DND-41 (cell line): ENCODE data around the gene ADCK1.
"Not testable (repeated sequence)": the region's sequence is repeated elsewhere in the genome, so short reads cannot be mapped to it uniquely, and the experiment has no call there.

Source experiments
- ATAC-seq: fragments of 200-7000 bp; cut with Tn5 transposase; 3 replicates; pipeline ENCODE4 v1.9.1; 2021; ENCODE audit warnings: low read depth; ENCODE audit not compliant: insufficient read depth
- DNase-seq: peaks from one replicate; pipeline ENCODE4 v3.0.0-alpha.2; 2020
- H2AFZ ChIP-seq: 2 replicates; pipeline ENCODE4 v1.6.0; 2012; ENCODE audit warnings: low read depth, low read length
- H3K27ac ChIP-seq: 2 replicates; pipeline ENCODE4 v1.5.1; 2012; ENCODE audit warnings: low read length, inconsistent platforms
- H3K27me3 ChIP-seq: fragments of 200-600 bp; sonication (generic); 2 replicates; pipeline ENCODE4 v1.6.0; 2012; ENCODE audit warnings: low read length, mild to moderate bottlenecking, inconsistent platforms; ENCODE audit not compliant: insufficient read depth, poor library complexity
- H3K36me3 ChIP-seq: 2 replicates; pipeline ENCODE4 v1.5.1; 2012; ENCODE audit warnings: low read length, inconsistent platforms; ENCODE audit not compliant: insufficient read depth
- H3K4me1 ChIP-seq: 2 replicates; pipeline ENCODE4 v1.5.1; 2012; ENCODE audit warnings: mild to moderate bottlenecking, low read length; ENCODE audit not compliant: insufficient read depth
- H3K4me2 ChIP-seq: 2 replicates; pipeline ENCODE4 v1.6.0; 2012; ENCODE audit warnings: mild to moderate bottlenecking, moderate library complexity, low read length, inconsistent platforms; ENCODE audit not compliant: insufficient read depth
- H3K4me3 ChIP-seq, 2 experiments: fragments of 200-600 bp in 1 of 2; shearing (Covaris generic) in 1 of 2; 2 replicates each; pipeline ENCODE4 v1.5.1; 2012 to 2016; ENCODE audit warnings: inconsistent platforms in 2 of 2, low read length in 2 of 2, mild to moderate bottlenecking in 2 of 2, low read depth in 1 of 2, moderate library complexity in 1 of 2
- H3K79me2 ChIP-seq: 2 replicates; pipeline ENCODE4 v1.6.0; 2012; ENCODE audit warnings: low read length, inconsistent platforms; ENCODE audit not compliant: insufficient read depth
- H3K9ac ChIP-seq: 2 replicates; pipeline ENCODE4 v1.6.0; 2012; ENCODE audit warnings: low read depth, mild to moderate bottlenecking, inconsistent platforms, low read length, moderate library complexity
- H3K9me3 ChIP-seq: 2 replicates; pipeline ENCODE4 v1.5.1; 2012; ENCODE audit warnings: low read length, moderate library complexity, mild to moderate bottlenecking, inconsistent platforms; ENCODE audit not compliant: insufficient read depth, severe bottlenecking
- H4K20me1 ChIP-seq: 2 replicates; pipeline ENCODE4 v1.6.0; 2012; ENCODE audit warnings: low read length; ENCODE audit not compliant: insufficient read depth
- EZH2 ChIP-seq: IDR thresholded peaks from 3 replicates; pipeline ENCODE4 v1.6.1; 2012; ENCODE audit warnings: borderline replicate concordance, low read depth, mild to moderate bottlenecking, moderate library complexity, low read length, inconsistent platforms; ENCODE audit not compliant: severe bottlenecking
- TF ChIP-seq, protein P1 (sequence below): IDR thresholded peaks from 2 replicates; pipeline ENCODE4 v1.5.1; 2012; ENCODE audit warnings: borderline replicate concordance, low read length, moderate library complexity, mild to moderate bottlenecking; ENCODE audit not compliant: poor library complexity, severe bottlenecking; ENCODE audit errors: extremely low read depth

The ADCK1 gene

DNA sequence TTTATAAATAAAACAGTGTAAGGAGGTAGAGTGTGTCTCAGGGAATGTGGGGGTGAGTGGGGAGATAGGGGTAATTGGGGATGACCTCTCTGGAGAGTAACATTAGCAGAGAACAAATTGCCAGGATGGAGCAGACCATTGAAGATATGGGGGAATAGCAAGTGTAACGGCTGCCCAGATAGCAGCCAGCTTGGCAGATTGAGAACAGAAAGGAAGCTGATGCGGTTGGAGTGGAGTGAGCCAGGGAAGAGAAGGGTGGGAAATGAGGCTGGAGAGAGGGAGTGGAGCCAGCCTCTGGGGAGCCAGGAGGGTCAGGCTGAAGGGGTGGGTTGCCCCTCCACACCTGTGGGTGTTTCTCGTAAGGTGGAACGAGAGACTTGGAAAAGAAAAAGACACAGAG is 5.6 kb upstream of the ADCK1 start:
- no peak for TF ChIP-seq EZH2
- TF ChIP-seq, protein P1, sequence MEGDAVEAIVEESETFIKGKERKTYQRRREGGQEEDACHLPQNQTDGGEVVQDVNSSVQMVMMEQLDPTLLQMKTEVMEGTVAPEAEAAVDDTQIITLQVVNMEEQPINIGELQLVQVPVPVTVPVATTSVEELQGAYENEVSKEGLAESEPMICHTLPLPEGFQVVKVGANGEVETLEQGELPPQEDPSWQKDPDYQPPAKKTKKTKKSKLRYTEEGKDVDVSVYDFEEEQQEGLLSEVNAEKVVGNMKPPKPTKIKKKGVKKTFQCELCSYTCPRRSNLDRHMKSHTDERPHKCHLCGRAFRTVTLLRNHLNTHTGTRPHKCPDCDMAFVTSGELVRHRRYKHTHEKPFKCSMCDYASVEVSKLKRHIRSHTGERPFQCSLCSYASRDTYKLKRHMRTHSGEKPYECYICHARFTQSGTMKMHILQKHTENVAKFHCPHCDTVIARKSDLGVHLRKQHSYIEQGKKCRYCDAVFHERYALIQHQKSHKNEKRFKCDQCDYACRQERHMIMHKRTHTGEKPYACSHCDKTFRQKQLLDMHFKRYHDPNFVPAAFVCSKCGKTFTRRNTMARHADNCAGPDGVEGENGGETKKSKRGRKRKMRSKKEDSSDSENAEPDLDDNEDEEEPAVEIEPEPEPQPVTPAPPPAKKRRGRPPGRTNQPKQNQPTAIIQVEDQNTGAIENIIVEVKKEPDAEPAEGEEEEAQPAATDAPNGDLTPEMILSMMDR: no peak
- ATAC-seq (no peak), DNase-seq (no peak)
- Histone ChIP-seq H2AFZ (no peak overlapping the region), H3K9ac (no peak overlapping the region), H3K9me3 (no peaks in the 10 kb centered on the region), H3K79me2 (no peaks in the 10 kb centered on the region), H4K20me1 (no peaks in the 10 kb centered on the region), H3K27me3 (peaks cover 3% of the 10 kb centered on the region), H3K36me3 (no peaks in the 10 kb centered on the region), H3K4me3 (no peak overlapping the region), H3K4me2 (no peak overlapping the region), H3K27ac (no peak overlapping the region), H3K4me1 (peaks cover 3% of the 10 kb centered on the region)

DNA sequence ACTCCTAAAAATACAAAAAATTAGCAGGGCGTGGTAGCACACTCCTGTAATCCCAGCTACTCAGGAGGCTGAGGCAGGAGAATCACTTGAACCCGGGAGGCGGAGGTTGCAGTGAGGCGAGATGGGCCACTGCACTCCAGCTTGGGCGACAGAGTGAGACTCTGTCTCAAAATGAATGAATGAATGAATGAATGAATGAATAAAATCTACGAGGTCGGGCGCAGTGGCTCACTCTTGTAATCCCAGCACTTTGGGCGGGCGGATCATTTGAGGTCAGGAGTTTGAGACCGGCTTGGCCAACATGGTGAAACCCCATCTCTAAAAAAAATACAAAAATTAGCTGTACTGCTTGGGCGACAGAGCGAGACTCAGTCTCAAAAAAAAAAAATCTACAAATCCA is 453 bp upstream of the ADCK1 start:
- Histone ChIP-seq H2AFZ (peak overlapping the region; percentile 96), H3K4me1 (peaks cover 19% of the 10 kb centered on the region), H3K4me3 (peak overlapping the region; percentile 59 to 89; a peak in 3 of 4 replicates), H3K9ac (peak overlapping the region; percentile 70), H3K27ac (peak overlapping the region; percentile 69), H3K4me2 (peak overlapping the region; percentile 87)
- not testable (repeated sequence) for H3K27me3 ChIP-seq, DNase-seq, H3K79me2 ChIP-seq, H3K36me3 ChIP-seq, ATAC-seq, H4K20me1 ChIP-seq, H3K9me3 ChIP-seq

DNA sequence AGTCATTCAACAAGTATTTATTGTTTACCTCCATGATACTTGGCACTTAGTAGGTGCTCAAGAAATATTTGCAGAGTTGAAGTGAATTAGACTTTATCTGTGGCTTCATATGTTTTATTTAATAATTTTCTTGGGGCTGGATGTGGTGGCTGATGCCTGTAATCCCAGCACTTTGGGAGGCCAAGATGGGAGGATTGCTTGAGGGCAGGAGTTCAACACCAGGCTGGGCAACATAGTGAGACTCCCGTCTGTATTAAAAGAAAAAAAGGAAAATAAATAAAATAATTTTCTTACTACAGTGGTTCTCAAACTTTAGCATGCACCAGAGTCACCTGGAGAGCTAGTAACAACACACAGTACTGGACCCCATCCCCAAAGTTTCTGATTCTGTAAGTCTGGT is 905 bp downstream of the ADCK1 start:
- H3K36me3 ChIP-seq: no peaks in the 10 kb centered on the region
- peak overlapping the region; percentile 69 for H3K27ac ChIP-seq
- no peak for TF ChIP-seq EZH2
- TF ChIP-seq, protein P1: no peak
- no peaks in the 10 kb centered on the region for H3K27me3 ChIP-seq
- H3K9me3 ChIP-seq: no peaks in the 10 kb centered on the region
- peaks cover 6% of the 10 kb centered on the region for H3K79me2 ChIP-seq
- no peak for DNase-seq
- H3K9ac ChIP-seq: peak overlapping the region; percentile 70
- H4K20me1 ChIP-seq: no peaks in the 10 kb centered on the region
- H3K4me2 ChIP-seq: peak overlapping the region; percentile 87
- peak overlapping the region; percentile 59 to 89 for H3K4me3 ChIP-seq
- no peak for ATAC-seq
- H2AFZ ChIP-seq: peak overlapping the region; percentile 96
- H3K4me1 ChIP-seq: peaks cover 19% of the 10 kb centered on the region

DNA sequence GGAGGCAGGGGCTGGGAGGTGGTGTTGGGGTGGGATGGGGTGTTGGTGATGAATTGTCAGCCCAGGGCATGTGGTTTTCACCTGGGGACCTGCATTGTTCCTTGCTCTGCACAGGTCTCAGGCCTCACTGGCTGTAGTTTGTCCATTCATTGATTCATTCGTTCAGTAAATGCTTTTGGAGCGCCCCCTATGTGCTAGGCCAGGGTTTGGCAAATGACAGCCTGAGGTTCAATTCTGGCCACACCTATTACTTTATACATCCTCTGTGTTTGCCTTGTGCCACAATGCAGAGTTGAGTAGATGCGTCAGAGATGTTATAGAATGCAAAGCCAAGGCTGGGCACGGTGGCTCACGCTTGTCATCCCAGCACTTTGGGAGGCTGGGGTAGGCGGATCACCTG is 4.7 kb downstream of the ADCK1 start:
- peaks cover 14% of the 10 kb centered on the region for H3K4me1 ChIP-seq
- no peak overlapping the region for H3K4me3 ChIP-seq
- no peaks in the 10 kb centered on the region for H3K27me3 ChIP-seq
- no peaks in the 10 kb centered on the region for H3K36me3 ChIP-seq
- H3K27ac ChIP-seq: no peak overlapping the region
- H2AFZ ChIP-seq: no peak overlapping the region
- H3K79me2 ChIP-seq: peaks cover 6% of the 10 kb centered on the region
- no peak for ATAC-seq
- H3K9ac ChIP-seq: no peak overlapping the region
- no peak for DNase-seq
- H3K9me3 ChIP-seq: no peaks in the 10 kb centered on the region
- H3K4me2 ChIP-seq: no peak overlapping the region
- TF ChIP-seq, protein P1: peak; percentile 51
- no peak for TF ChIP-seq EZH2
- no peaks in the 10 kb centered on the region for H4K20me1 ChIP-seq
